Vagina (tissue), 2 donors: ENCODE measurements around the gene CREB3L1. TPM values are rescaled to one million over a fixed set of nuclear protein-coding genes. Genes with fewer than 3 reads are reported as not detected.

Experiments
- DNase-seq, 2 donors: peaks; one replicate each; pipeline ENCODE4 v3.0.0-alpha.2; 2017; ENCODE audit errors: extremely low spot score in 2 of 2
- H3K27ac ChIP-seq: fragments of 200-600 bp; sonication (generic); one replicate; pipeline ENCODE4 v1.5.1; 2019
- H3K27me3 ChIP-seq: fragments of 200-600 bp; sonication (generic); one replicate; pipeline ENCODE4 v1.5.1; 2019
- H3K36me3 ChIP-seq, 2 donors: fragments of 200-600 bp; sonication (generic); one replicate each; pipeline ENCODE4 v1.5.1; 2017 to 2019
- H3K4me1 ChIP-seq: fragments of 200-600 bp; sonication (generic); one replicate; pipeline ENCODE4 v1.5.1; 2019
- H3K4me3 ChIP-seq, 2 donors: fragments of 200-600 bp; sonication (generic); 1 replicate in 1 of 2; 2 replicates in 1 of 2; pipeline ENCODE4 v1.5.1; 2016 to 2019
- H3K9me3 ChIP-seq: fragments of 200-600 bp; sonication (generic); one replicate; pipeline ENCODE4 v1.5.1; 2019
- POLR2A ChIP-seq, 2 donors: fragments of 450-650 bp; IDR thresholded peaks; one replicate each; pipeline ENCODE4 v1.6.1; 2017; ENCODE audit warnings: antibody characterized with exemption in 2 of 2, mild to moderate bottlenecking in 2 of 2, moderate library complexity in 2 of 2
- POLR2AphosphoS5 ChIP-seq, 2 donors: sonication (generic); formaldehyde crosslinking; IDR thresholded peaks; one replicate each; pipeline ENCODE4 v1.9.0; 2017; ENCODE audit warnings: antibody characterized with exemption in 2 of 2, mild to moderate bottlenecking in 2 of 2, low read depth in 1 of 2; ENCODE audit not compliant: insufficient read depth in 1 of 2
- intact Hi-C: fragments of 100-400 bp; cut with DNase I; formaldehyde crosslinking; loops from one replicate; pipeline ENCODE4 v1.15.1; 2023
- total RNA-seq: library from RNA; depleted of rRNA; stranded (reverse); fragments of >200 nt; gene quantifications from one replicate; pipeline ENCODE4 v1.2.3, GENCODE V29; 2016
- TF ChIP-seq, protein P1 (sequence below), 3 experiments: fragments of 450-650 bp in 2 of 3; fragments of 200-600 bp in 1 of 3; sonication (generic) in 1 of 3; IDR thresholded peaks; one replicate each; pipeline ENCODE4 v1.5.1; 2017 to 2019; ENCODE audit warnings: antibody characterized with exemption in 3 of 3, mild to moderate bottlenecking in 2 of 3, moderate library complexity in 2 of 3

The CREB3L1 gene
- total RNA-seq, 1 donor from 2014 or later, result 11.8 TPM

DNA sequence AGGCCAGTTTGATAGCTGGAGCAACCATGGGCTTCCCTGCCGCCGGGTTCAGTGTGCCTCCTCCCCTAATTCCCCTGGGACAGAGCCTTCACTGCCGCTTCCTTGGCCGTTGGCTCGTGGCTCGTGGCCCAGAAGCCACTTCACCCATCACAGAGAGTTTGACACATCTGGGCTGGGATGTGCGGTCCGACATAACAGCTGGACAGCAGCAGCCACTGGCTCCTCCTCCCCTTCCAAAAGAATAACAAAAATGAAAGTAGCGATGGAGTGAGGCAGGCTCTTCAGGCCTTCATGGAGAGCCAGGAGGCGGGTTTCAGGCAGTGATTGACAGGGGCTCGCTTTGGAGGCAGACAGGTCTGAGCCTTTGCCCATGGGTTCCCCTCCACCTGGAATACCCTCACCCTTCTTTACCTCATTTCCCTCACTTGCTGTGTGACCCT, 8.2 kb downstream of the CREB3L1 start:
- Histone ChIP-seq H3K4me3 (peak overlapping the region; percentile 9), H3K27ac (peak overlapping the region; percentile 79), H3K36me3 (no peaks in the 10 kb centered on the region), H3K9me3 (no peaks in the 10 kb centered on the region), H3K27me3 (no peaks in the 10 kb centered on the region), H3K4me1 (peaks cover 46% of the 10 kb centered on the region)
- intact Hi-C loops, result no loop called here
- no peak for DNase-seq
- TF ChIP-seq POLR2A (IDR thresholded peaks at IDR 0.05) (no peak), POLR2AphosphoS5 (IDR thresholded peaks at IDR 0.05; ENCODE audit: insufficient read depth in 1 of 2, low read depth in 1 of 2) (peak in 1 of 2 donors; percentile 57)

DNA sequence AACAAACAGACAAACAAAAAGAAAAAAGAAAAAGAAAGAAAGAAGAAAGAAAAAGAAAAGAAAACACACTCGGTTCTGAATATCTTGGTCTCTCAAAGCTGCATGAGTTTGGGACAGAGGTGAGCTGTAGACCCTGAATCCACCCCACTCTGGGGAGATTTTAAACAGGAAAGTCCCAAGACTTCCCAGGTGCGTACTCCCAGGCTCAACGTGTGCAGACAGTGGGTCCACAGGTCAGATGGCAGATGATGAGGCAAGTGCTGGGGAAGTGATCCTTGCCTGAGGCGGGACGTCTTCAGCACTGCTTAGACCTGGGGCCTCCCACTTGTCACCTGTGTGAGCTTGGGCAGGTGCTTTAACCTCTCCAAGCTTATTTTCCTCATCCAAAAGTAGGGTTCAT, 9.3 kb downstream of the CREB3L1 start:
- Histone ChIP-seq H3K36me3 (no peaks in the 10 kb centered on the region), H3K27ac (peak overlapping the region; percentile 79), H3K27me3 (no peaks in the 10 kb centered on the region), H3K4me1 (peaks cover 45% of the 10 kb centered on the region), H3K4me3 (no peak overlapping the region), H3K9me3 (no peaks in the 10 kb centered on the region)
- TF ChIP-seq POLR2AphosphoS5 (IDR thresholded peaks at IDR 0.05; ENCODE audit: insufficient read depth in 1 of 2, low read depth in 1 of 2) (no peak), POLR2A (IDR thresholded peaks at IDR 0.05) (no peak)
- TF ChIP-seq, protein P1, sequence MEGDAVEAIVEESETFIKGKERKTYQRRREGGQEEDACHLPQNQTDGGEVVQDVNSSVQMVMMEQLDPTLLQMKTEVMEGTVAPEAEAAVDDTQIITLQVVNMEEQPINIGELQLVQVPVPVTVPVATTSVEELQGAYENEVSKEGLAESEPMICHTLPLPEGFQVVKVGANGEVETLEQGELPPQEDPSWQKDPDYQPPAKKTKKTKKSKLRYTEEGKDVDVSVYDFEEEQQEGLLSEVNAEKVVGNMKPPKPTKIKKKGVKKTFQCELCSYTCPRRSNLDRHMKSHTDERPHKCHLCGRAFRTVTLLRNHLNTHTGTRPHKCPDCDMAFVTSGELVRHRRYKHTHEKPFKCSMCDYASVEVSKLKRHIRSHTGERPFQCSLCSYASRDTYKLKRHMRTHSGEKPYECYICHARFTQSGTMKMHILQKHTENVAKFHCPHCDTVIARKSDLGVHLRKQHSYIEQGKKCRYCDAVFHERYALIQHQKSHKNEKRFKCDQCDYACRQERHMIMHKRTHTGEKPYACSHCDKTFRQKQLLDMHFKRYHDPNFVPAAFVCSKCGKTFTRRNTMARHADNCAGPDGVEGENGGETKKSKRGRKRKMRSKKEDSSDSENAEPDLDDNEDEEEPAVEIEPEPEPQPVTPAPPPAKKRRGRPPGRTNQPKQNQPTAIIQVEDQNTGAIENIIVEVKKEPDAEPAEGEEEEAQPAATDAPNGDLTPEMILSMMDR (IDR thresholded peaks at IDR 0.05), result no peak
- no peak for DNase-seq
- intact Hi-C loops, result no loop called here

- DNase-seq, result no peak
- H3K4me1 ChIP-seq, result peaks cover 59% of the 10 kb centered on the region
- intact Hi-C loops, result no loop called here
- H3K4me3 ChIP-seq, result no peak overlapping the region
- no peak overlapping the region for H3K27ac ChIP-seq
- no peaks in the 10 kb centered on the region for H3K27me3 ChIP-seq
- no peaks in the 10 kb centered on the region for H3K9me3 ChIP-seq
- no peaks in the 10 kb centered on the region for H3K36me3 ChIP-seq
- TF ChIP-seq POLR2AphosphoS5 (IDR thresholded peaks at IDR 0.05; ENCODE audit: insufficient read depth in 1 of 2, low read depth in 1 of 2) (no peak), POLR2A (IDR thresholded peaks at IDR 0.05) (no peak)
Observed at GRCh38 chr11:46288451-46288850, 11.0 kb downstream of the CREB3L1 start.

DNA sequence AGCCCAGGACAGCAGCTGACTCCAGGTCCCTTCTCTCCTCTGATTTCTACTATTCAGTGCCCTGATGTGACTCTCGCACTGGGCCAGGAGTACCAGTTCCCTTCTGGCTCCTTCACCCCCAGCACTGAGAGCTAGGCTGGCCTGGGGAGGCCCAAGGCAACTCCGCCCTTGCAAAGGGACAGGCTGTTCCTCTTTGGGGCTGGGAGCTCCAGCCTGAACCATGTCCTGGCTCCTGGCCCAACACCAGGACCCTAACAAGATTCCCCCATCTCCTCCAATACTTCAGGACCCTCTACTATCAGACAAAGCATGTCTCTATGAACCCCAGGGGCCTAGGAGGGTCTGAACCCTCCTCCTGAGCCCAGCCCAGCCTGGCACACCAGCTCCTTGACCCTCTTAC, 12.5 kb downstream of the CREB3L1 start:
- Histone ChIP-seq H3K36me3 (no peaks in the 10 kb centered on the region), H3K9me3 (no peaks in the 10 kb centered on the region), H3K4me3 (no peak overlapping the region), H3K4me1 (peaks cover 68% of the 10 kb centered on the region), H3K27ac (peak overlapping the region; percentile 89), H3K27me3 (no peaks in the 10 kb centered on the region)
- intact Hi-C loops, result loop anchor here (5.0 kb wide), 1 partner anchor 48 kb away; no protein-coding TSS in a partner anchor
- no peak for DNase-seq
- no peak for TF ChIP-seq POLR2AphosphoS5 (IDR thresholded peaks at IDR 0.05; ENCODE audit: insufficient read depth in 1 of 2, low read depth in 1 of 2)
- TF ChIP-seq, protein P1 (IDR thresholded peaks at IDR 0.05), result no peak
- no peak for TF ChIP-seq POLR2A (IDR thresholded peaks at IDR 0.05)

GRCh38 chr11:46290598-46291309, 13.3 kb downstream of the CREB3L1 start:
- H3K27me3 ChIP-seq, result no peaks in the 10 kb centered on the region
- peak overlapping the region; percentile 89 for H3K27ac ChIP-seq
- no peak for DNase-seq
- H3K36me3 ChIP-seq, result no peaks in the 10 kb centered on the region
- H3K4me3 ChIP-seq, result no peak overlapping the region
- TF ChIP-seq POLR2A (IDR thresholded peaks at IDR 0.05) (no peak), POLR2AphosphoS5 (IDR thresholded peaks at IDR 0.05; ENCODE audit: insufficient read depth in 1 of 2, low read depth in 1 of 2) (peak in 1 of 2 donors; percentile 44)
- TF ChIP-seq, protein P1 (IDR thresholded peaks at IDR 0.05), result no peak
- intact Hi-C loops, result loop anchor here (5.0 kb wide), 1 partner anchor 48 kb away; no protein-coding TSS in a partner anchor
- H3K9me3 ChIP-seq, result no peaks in the 10 kb centered on the region
- peaks cover 66% of the 10 kb centered on the region for H3K4me1 ChIP-seq
